Measurements from ENCODE around the gene IL17REL. TPM values are rescaled to one million over a fixed set of nuclear protein-coding genes. Genes with fewer than 3 reads are reported as not detected.

Gene IL17REL
- total RNA-seq, 1 donor from 2014 or later = not detected

GRCh38 chr22:49999946-50000586 lies 12.5 kb downstream of the IL17REL start:
- Mint-ChIP-seq H3K4me3 (ENCODE audit: unreplicated experiment) (no peak overlapping the region), H3K9me3 (ENCODE audit: unreplicated experiment) (no peaks in the 10 kb centered on the region)
- peak; percentile 83 for DNase-seq (ENCODE audit: extremely low spot score, unreplicated experiment)

DNA sequence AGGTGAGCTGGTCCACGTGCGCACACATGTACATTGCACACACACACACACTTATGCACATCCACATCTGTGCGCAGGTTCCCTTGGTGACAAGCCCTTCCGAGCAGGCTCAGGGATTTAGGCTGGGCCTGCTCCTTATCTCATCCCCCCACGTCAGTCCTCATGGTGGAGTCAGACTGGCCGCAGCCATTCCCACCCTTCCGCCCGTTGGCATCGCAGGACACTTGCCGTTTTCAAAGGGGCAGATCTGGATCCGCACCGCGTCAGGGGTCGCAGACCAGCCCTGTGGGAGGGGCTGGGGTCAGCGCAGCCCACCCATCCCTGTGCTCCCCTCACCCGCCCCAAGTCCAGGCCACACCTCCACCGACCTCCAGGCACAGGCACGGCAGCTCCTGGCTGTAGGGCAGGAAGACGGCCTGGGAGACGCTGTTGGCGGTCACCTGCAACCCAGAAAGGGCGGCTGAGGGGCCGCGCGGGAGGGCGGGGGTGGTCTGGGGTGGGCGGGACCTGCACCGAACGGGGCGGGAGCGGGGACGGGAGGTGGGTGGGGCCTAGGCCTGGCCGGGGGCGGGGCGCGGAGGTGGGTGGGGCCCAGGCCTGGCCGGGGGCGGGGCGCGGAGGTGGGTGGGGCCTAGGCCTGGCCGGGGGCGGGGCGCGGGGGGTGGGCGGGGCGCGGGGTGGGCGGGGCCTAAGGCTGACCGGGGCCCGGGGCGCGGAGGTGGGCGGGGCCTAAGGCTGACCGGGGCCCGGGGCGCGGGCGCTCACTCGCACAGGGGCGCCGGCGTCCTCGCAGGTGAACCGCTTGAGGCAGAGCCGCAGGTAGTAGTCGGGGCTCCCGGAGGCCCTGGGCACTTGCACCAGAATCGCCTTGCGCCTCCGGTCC lies 13.3 kb downstream of the IL17REL start:
- Mint-ChIP-seq H3K9me3 (ENCODE audit: unreplicated experiment) (no peaks in the 10 kb centered on the region), H3K4me3 (ENCODE audit: unreplicated experiment) (no peak overlapping the region), H3K36me3 (ENCODE audit: unreplicated experiment) (no peaks in the 10 kb centered on the region), H3K27me3 (ENCODE audit: unreplicated experiment) (peaks cover 13% of the 10 kb centered on the region), H3K4me1 (ENCODE audit: unreplicated experiment) (peaks cover 2% of the 10 kb centered on the region), H3K27ac (ENCODE audit: unreplicated experiment) (no peak overlapping the region)
- TF ChIP-seq CTCF (IDR thresholded peaks at IDR 0.05) = no peak
- DNase-seq (ENCODE audit: extremely low spot score, unreplicated experiment) = no peak

More at GRCh38 chr22:49999946-50000586, 12.5 kb downstream of the IL17REL start:
- no peaks in the 10 kb centered on the region for H3K36me3 Mint-ChIP-seq (ENCODE audit: unreplicated experiment)
- no peak overlapping the region for H3K27ac Mint-ChIP-seq (ENCODE audit: unreplicated experiment)
- peaks cover 18% of the 10 kb centered on the region for H3K27me3 Mint-ChIP-seq (ENCODE audit: unreplicated experiment)
- peaks cover 2% of the 10 kb centered on the region for H3K4me1 Mint-ChIP-seq (ENCODE audit: unreplicated experiment)
- TF ChIP-seq CTCF (IDR thresholded peaks at IDR 0.05) = no peak

DNA sequence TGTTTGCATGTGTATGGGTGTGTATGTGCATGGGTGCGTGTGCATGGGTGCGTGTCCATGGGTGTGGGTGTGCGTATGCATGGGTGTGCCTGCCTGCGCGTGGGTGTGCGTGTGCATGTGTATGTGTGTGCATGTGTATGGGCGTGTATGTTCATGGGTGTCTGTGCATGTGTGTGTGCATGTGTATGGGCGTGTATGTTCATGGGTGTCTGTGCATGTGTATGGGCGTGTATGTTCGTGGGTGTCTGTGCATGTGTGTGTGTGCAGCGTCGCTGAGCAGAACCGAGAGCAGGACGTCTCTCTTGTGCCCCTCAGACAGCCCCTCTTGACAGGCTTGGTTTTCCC lies 13.9 kb downstream of the IL17REL start:
- Mint-ChIP-seq H3K4me3 (ENCODE audit: unreplicated experiment) (no peak overlapping the region), H3K4me1 (ENCODE audit: unreplicated experiment) (peaks cover 2% of the 10 kb centered on the region), H3K27ac (ENCODE audit: unreplicated experiment) (no peak overlapping the region), H3K9me3 (ENCODE audit: unreplicated experiment) (no peaks in the 10 kb centered on the region), H3K27me3 (ENCODE audit: unreplicated experiment) (peaks cover 12% of the 10 kb centered on the region), H3K36me3 (ENCODE audit: unreplicated experiment) (no peaks in the 10 kb centered on the region)
- DNase-seq (ENCODE audit: extremely low spot score, unreplicated experiment) = no peak
- TF ChIP-seq CTCF (IDR thresholded peaks at IDR 0.05) = no peak

DNA sequence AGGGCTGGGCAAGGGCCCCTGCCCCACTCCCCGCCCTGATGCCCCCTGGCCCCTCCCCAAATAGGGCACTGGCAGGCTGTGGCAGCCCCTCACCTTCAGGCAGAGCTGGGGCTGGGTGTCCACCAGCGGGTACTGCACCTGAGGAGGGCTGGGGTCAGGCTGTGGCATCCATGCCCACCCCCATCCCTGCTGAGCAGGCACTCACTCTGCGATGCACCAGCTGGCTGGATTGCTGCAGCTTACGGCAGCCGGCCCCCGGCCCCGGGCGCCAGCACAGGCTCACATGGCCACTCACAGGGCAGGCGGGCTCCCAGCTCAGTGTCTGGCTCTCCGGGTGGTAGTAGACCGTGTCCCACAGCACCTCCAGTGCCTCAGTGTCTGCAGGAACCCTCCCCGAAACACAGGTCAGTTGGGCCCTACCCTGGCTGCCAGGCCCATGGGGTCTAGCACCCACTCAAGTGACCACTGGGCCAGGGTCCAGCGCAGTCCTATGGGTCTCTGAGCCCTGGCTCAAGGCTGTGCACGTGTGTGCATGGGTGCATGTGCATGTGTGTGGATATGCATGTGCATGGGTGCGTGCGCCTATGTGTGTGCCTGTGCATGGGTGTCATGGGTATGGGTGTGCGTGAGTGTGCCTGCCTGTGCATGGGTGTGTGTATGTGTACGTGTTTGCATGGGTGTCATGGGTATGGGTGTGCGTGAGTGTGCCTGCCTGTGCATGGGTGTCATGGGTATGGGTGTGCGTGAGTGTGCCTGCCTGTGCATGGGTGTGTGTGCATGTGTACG lies 14.4 kb downstream of the IL17REL start:
- DNase-seq (ENCODE audit: extremely low spot score, unreplicated experiment) = no peak
- Mint-ChIP-seq H3K4me3 (ENCODE audit: unreplicated experiment) (no peak overlapping the region), H3K4me1 (ENCODE audit: unreplicated experiment) (peaks cover 2% of the 10 kb centered on the region), H3K36me3 (ENCODE audit: unreplicated experiment) (no peaks in the 10 kb centered on the region), H3K27me3 (ENCODE audit: unreplicated experiment) (peaks cover 9% of the 10 kb centered on the region), H3K27ac (ENCODE audit: unreplicated experiment) (no peak overlapping the region), H3K9me3 (ENCODE audit: unreplicated experiment) (no peaks in the 10 kb centered on the region)
- TF ChIP-seq CTCF (IDR thresholded peaks at IDR 0.05) = no peak

GRCh38 chr22:49997251-49997599 lies 15.3 kb downstream of the IL17REL start:
- DNase-seq (ENCODE audit: extremely low spot score, unreplicated experiment) = no peak
- Mint-ChIP-seq H3K27me3 (ENCODE audit: unreplicated experiment) (peaks cover 5% of the 10 kb centered on the region), H3K36me3 (ENCODE audit: unreplicated experiment) (no peaks in the 10 kb centered on the region), H3K4me1 (ENCODE audit: unreplicated experiment) (peaks cover 2% of the 10 kb centered on the region), H3K4me3 (ENCODE audit: unreplicated experiment) (no peak overlapping the region), H3K27ac (ENCODE audit: unreplicated experiment) (no peak overlapping the region), H3K9me3 (ENCODE audit: unreplicated experiment) (no peaks in the 10 kb centered on the region)
- no peak for TF ChIP-seq CTCF (IDR thresholded peaks at IDR 0.05)
